K562 (cell line): ENCODE measurements around the gene BMPER. TPM values are rescaled to one million over a fixed set of nuclear protein-coding genes. Genes with fewer than 3 reads are reported as not detected.

Experiments
- ATAC-seq: fragments of 200-7000 bp; cut with Tn5 transposase; 3 replicates; pipeline ENCODE4 v1.9.1; 2020; ENCODE audit warnings: moderate library complexity
- BruUV-seq: library from RNA; stranded (reverse); fragments of 400-500 nt; replicated peaks from 2 replicates; lab custom pipeline; 2021; lab: Mats Ljungman, UMichigan
- CTCF ChIA-PET: fragments of 300-600 bp; formaldehyde crosslinking; extraction: SDS; loops from one replicate; lab custom pipeline; 2021; ENCODE audit warnings: low intra/inter-chr PET ratio; lab: Yijun Ruan, JAX
- POLR2A ChIA-PET: fragments of 300-600, 350-650 bp; sonication (Branson Sonifier 250); formaldehyde crosslinking; extraction: SDS; loops from one replicate; lab custom pipeline; 2021; ENCODE audit warnings: antibody characterized with exemption, inconsistent platforms; lab: Yijun Ruan, JAX
- DNase-seq, 4 experiments: peaks; one replicate each; pipeline versions ENCODE4 v3.0.0 to v3.0.0-alpha.2; 2011 to 2018; ENCODE audit warnings: low spot score in 3 of 4, mixed read lengths in 3 of 4; ENCODE audit errors: extremely low read depth in 1 of 4
- FAIRE-seq: peaks from 2 replicates; lab custom pipeline; 2011; peaks lifted over from hg19 to GRCh38; lab: Jason Lieb, UNC
- H2AFZ ChIP-seq: 2 replicates; pipeline ENCODE4 v1.6.0; 2011; ENCODE audit warnings: low read depth, low read length, control low read depth, inconsistent platforms
- H3K27ac ChIP-seq: fragments of 200-600 bp; 3 replicates; pipeline ENCODE4 v1.8.0; 2011; ENCODE audit warnings: low read depth, mild to moderate bottlenecking, control low read depth, inconsistent platforms, low read length, moderate library complexity, mixed read lengths; ENCODE audit errors: extremely low read depth
- H3K27me3 ChIP-seq, 2 experiments: fragments of 300-600 bp in 1 of 2; 2 replicates in 1 of 2; 3 replicates in 1 of 2; pipeline versions ENCODE4 v1.6.0 to v1.8.0; 2011; ENCODE audit warnings: inconsistent platforms in 2 of 2, low read length in 2 of 2, mild to moderate bottlenecking in 1 of 2, mixed read lengths in 1 of 2, moderate library complexity in 1 of 2; ENCODE audit not compliant: control insufficient read depth in 2 of 2, insufficient read depth in 2 of 2
- H3K36me3 ChIP-seq: fragments of 300-600 bp; 3 replicates; pipeline ENCODE4 v1.8.0; 2011; ENCODE audit warnings: mild to moderate bottlenecking, low read length, inconsistent platforms; ENCODE audit not compliant: control insufficient read depth, insufficient read depth
- H3K4me1 ChIP-seq, 2 experiments: fragments of 200-600 bp in 1 of 2; replicated peaks in 1 of 2; 2 replicates in 1 of 2; 3 replicates in 1 of 2; pipeline versions ENCODE4 v1.5.1 to v1.8.0; 2011; ENCODE audit warnings: inconsistent platforms in 2 of 2, low read length in 2 of 2, mild to moderate bottlenecking in 1 of 2, mixed read lengths in 1 of 2, moderate library complexity in 1 of 2; ENCODE audit not compliant: control insufficient read depth in 2 of 2, insufficient read depth in 2 of 2
- H3K4me2 ChIP-seq: 2 replicates; pipeline ENCODE4 v1.6.1; 2011; ENCODE audit warnings: low read length, control low read depth, inconsistent platforms, mixed read lengths; ENCODE audit not compliant: insufficient read depth
- H3K4me3 ChIP-seq: fragments of 200-600 bp; sonication (generic), shearing (Covaris generic); 2 replicates; pipeline ENCODE4 v1.5.1; 2016; ENCODE audit warnings: control low read depth, inconsistent platforms
- H3K79me2 ChIP-seq: fragments of 200-600 bp; 3 replicates; pipeline ENCODE4 v1.8.0; 2011; ENCODE audit warnings: low read length, inconsistent platforms; ENCODE audit not compliant: control insufficient read depth, insufficient read depth
- H3K9ac ChIP-seq, 2 experiments: 2 replicates each; pipeline versions ENCODE4 v1.6.0 to v1.6.1; 2011; ENCODE audit warnings: low read depth in 2 of 2, low read length in 2 of 2, control low read depth in 1 of 2, inconsistent platforms in 1 of 2, mild to moderate bottlenecking in 1 of 2, mixed read lengths in 1 of 2; ENCODE audit not compliant: insufficient read depth in 1 of 2
- H3K9me1 ChIP-seq: one replicate; pipeline ENCODE4 v1.6.0; 2011; ENCODE audit warnings: inconsistent platforms, mild to moderate bottlenecking, low read length, moderate library complexity; ENCODE audit not compliant: control insufficient read depth, insufficient read depth
- H3K9me3 ChIP-seq: replicated peaks from 2 replicates; pipeline ENCODE4 v1.5.1; 2011; ENCODE audit warnings: low read depth, low read length, inconsistent platforms; ENCODE audit not compliant: control insufficient read depth, insufficient read depth
- H4K20me1 ChIP-seq: replicated peaks from 2 replicates; pipeline ENCODE4 v1.6.1; 2011; ENCODE audit warnings: low read length, inconsistent platforms, mixed read lengths; ENCODE audit not compliant: control insufficient read depth, insufficient read depth
- ASH1L ChIP-seq: fragments of 450-650 bp; IDR thresholded peaks from 2 replicates; pipeline ENCODE4 v1.6.1; 2018; ENCODE audit warnings: borderline replicate concordance, mild to moderate bottlenecking, low read depth; ENCODE audit not compliant: partially characterized antibody
- ATF6 ChIP-seq: sonication (generic); formaldehyde crosslinking; IDR thresholded peaks from 2 replicates; pipeline ENCODE4 v1.4.0; 2020; ENCODE audit warnings: mild to moderate bottlenecking, missing genetic modification reagents
- CC2D1A ChIP-seq: fragments of 450-650 bp; IDR thresholded peaks from 2 replicates; pipeline ENCODE4 v1.6.1; 2017; ENCODE audit warnings: mild to moderate bottlenecking
- CEBPB ChIP-seq: fragments of 450-650 bp; IDR thresholded peaks from 2 replicates; pipeline ENCODE4 v1.6.1; 2016; ENCODE audit warnings: missing genetic modification characterization, missing compliant biosample characterization
- CREB1 ChIP-seq, 2 experiments: sonication (generic) in 1 of 2; formaldehyde crosslinking in 1 of 2; IDR thresholded peaks; 2 replicates each; pipeline versions ENCODE4 v1.6.1 to v1.8.0; 2012 to 2022; ENCODE audit warnings: inconsistent platforms in 1 of 2, mild to moderate bottlenecking in 1 of 2, missing genetic modification reagents in 1 of 2, moderate library complexity in 1 of 2
- GABPA ChIP-seq: fragments of 200-800 bp; sonication (Bioruptor generic); conservative IDR thresholded peaks from 2 replicates; pipeline ENCODE4 v1.6.1; 2016; ENCODE audit warnings: low read depth, missing genetic modification characterization, missing compliant biosample characterization
- HDAC6 ChIP-seq: IDR thresholded peaks from 2 replicates; pipeline ENCODE4 v1.6.1; 2012; ENCODE audit warnings: low read depth, mild to moderate bottlenecking, control low read depth, inconsistent platforms, low read length, moderate library complexity
- MCM7 ChIP-seq, 2 experiments: fragments of 450-650 bp; IDR thresholded peaks; 2 replicates each; pipeline ENCODE4 v1.6.1; 2016 to 2018
- MITF ChIP-seq: IDR thresholded peaks from 2 replicates; pipeline ENCODE4 v1.6.1; 2014; ENCODE audit warnings: antibody characterized with exemption
- NCOR1 ChIP-seq: fragments of 450-650 bp; IDR thresholded peaks from 2 replicates; pipeline ENCODE4 v1.6.1; 2016; ENCODE audit warnings: mild to moderate bottlenecking, moderate library complexity
- PHB2 ChIP-seq: fragments of 450-650 bp; IDR thresholded peaks from 2 replicates; pipeline ENCODE4 v1.6.1; 2017; ENCODE audit warnings: low read depth
- POLR2A ChIP-seq: fragments of 450-650 bp; conservative IDR thresholded peaks from 2 replicates; pipeline ENCODE4 v1.6.1; 2016
- POLR2AphosphoS2 ChIP-seq: IDR thresholded peaks from 2 replicates; pipeline ENCODE4 v1.6.1; 2012; ENCODE audit warnings: low read length, improper control_type of control experiment
- SIN3A ChIP-seq, 2 experiments: fragments of 150-350 bp in 1 of 2; IDR thresholded peaks; 2 replicates each; pipeline ENCODE4 v1.6.1; 2011 to 2016; ENCODE audit warnings: borderline replicate concordance in 2 of 2, low read depth in 2 of 2, low read length in 2 of 2, mild to moderate bottlenecking in 2 of 2, moderate library complexity in 2 of 2; ENCODE audit not compliant: control insufficient read depth in 1 of 2
- SPI1 ChIP-seq: IDR thresholded peaks from 2 replicates; pipeline ENCODE4 v1.6.1; 2011; ENCODE audit warnings: low read depth, low read length, control low read depth, borderline replicate concordance
- ZKSCAN1 ChIP-seq: fragments of 150-350 bp; IDR thresholded peaks from 2 replicates; pipeline ENCODE4 v1.6.1; 2016; ENCODE audit warnings: low read depth, low read length
- ZNF165 ChIP-seq: fragments of 250-450 bp; sonication (Bioruptor Pico); IDR thresholded peaks from 2 replicates; pipeline ENCODE4 v1.4.0; 2020; ENCODE audit warnings: borderline replicate concordance
- ZNF263 ChIP-seq: sonication (generic); formaldehyde crosslinking; IDR thresholded peaks from 2 replicates; pipeline ENCODE4 v1.8.0; 2022; ENCODE audit warnings: mild to moderate bottlenecking, missing genetic modification reagents, borderline replicate concordance
- ZNF655 ChIP-seq: fragments of 250-450 bp; sonication (Bioruptor Pico); IDR thresholded peaks from 2 replicates; pipeline ENCODE4 v1.5.0; 2021
- ZNF75A ChIP-seq: fragments of 450-650 bp; formaldehyde crosslinking; IDR thresholded peaks from 2 replicates; pipeline ENCODE4 v1.4.0; 2020; ENCODE audit warnings: mild to moderate bottlenecking
- WGBS: fragments of 100-300 bp; shearing (Covaris generic); methylation state at CpG from one replicate; pipeline ENCODE4 v1.1.6; 2016; ENCODE audit warnings: low coverage, mixed read lengths; ENCODE audit not compliant: insufficient coverage; ENCODE audit errors: missing lambda C conversion rate; 5-methylcytosine and 5-hydroxymethylcytosine counted together
- in situ Hi-C: fragments of 300-500 bp; cut with MboI; formaldehyde crosslinking; loops from 4 replicates; pipeline ENCODE4 v1.15.0; 2018; ENCODE audit warnings: inconsistent platforms, mixed read lengths
- intact Hi-C: fragments of 100-400 bp; cut with micrococcal nuclease; formaldehyde crosslinking; loops from 2 replicates; pipeline ENCODE4 v1.14.2; 2022
- polyA plus RNA-seq, 8 experiments: library from polyadenylated mRNA; depleted of rRNA in 4 of 8; stranded (reverse) in 5 of 8; unstranded in 3 of 8; fragments of >200 nt; fragmentation: Nextera tagmentation in 2 of 8; fragmentation: Illumina TruSeq in 1 of 8; extraction: Ambion mirVana in 2 of 8; extraction: Trizol in 1 of 8; gene quantifications; 2 replicates each; pipeline versions ENCODE4 v1.2.1 to v1.2.3, GENCODE V29; 2011 to 2014; ENCODE audit warnings: inconsistent platforms in 1 of 8, missing spikeins in 1 of 8
- total RNA-seq, 7 experiments: library from RNA; depleted of rRNA in 6 of 7; stranded (reverse); fragments of >200 nt in 6 of 7; fragmentation: Illumina TruSeq in 2 of 7; extraction: Trizol in 2 of 7; gene quantifications; 2 replicates each; pipeline versions ENCODE4 v1.2.1 to v1.2.3, GENCODE V29; 2011 to 2021; ENCODE audit warnings: low replicate concordance in 1 of 7

BMPER gene
- total and polyA plus RNA-seq, 9 of the 15 experiments (the other 6 are each of a cell fraction or from before 2014, with no cell fraction given), result not detected

- TF ChIP-seq SIN3A (IDR thresholded peaks at IDR 0.05; ENCODE audit: borderline replicate concordance in 2 of 2, control insufficient read depth in 1 of 2, low read depth in 2 of 2, low read length in 2 of 2) (no peak), POLR2A (no peak)
- TF ChIP-seq, all 486 proteins: peak for 0
Observed at GRCh38 chr7:33909755-33910154, 4.4 kb downstream of the BMPER start (continued).

- Histone ChIP-seq H3K27me3 (no peaks in the 10 kb centered on the region; a peak in 1 of 5 replicates), H3K36me3 (no peaks in the 10 kb centered on the region), H3K9me1 (no peaks in the 10 kb centered on the region), H3K27ac (no peak overlapping the region), H4K20me1 (no peaks in the 10 kb centered on the region), H3K79me2 (no peaks in the 10 kb centered on the region), H3K4me1 (no peaks in the 10 kb centered on the region), H3K9me3 (no peaks in the 10 kb centered on the region), H3K4me3 (no peak overlapping the region), H3K4me2 (no peak overlapping the region), H3K9ac (no peak overlapping the region), H2AFZ (no peak overlapping the region)
- 0% methylated on average over 2 of the region's 2 CpGs for WGBS
- no peak for DNase-seq
- FAIRE-seq, result no peak
- BruUV-seq, result no TSS peak
- intact Hi-C loops, result no loop called here
- in situ Hi-C loops, result no loop called here
- no peak for ATAC-seq
- CTCF ChIA-PET, result no interaction called here
- POLR2A ChIA-PET, result interaction anchor here (1.0 kb wide), 1 partner anchor 11 kb away, joined by 3 read pairs; no protein-coding TSS in a partner anchor
- no peak for TF ChIP-seq CREB1 (IDR thresholded peaks at IDR 0.05)
- TF ChIP-seq CREB1 (CRISPR knock-in tag; IDR thresholded peaks at IDR 0.05), result no peak
- no peak for TF ChIP-seq POLR2AphosphoS2
- no peak for TF ChIP-seq MCM7 (IDR thresholded peaks at IDR 0.05)
- TF ChIP-seq PHB2, result no peak
- TF ChIP-seq ZNF165, result no peak
- no peak for TF ChIP-seq CC2D1A
- TF ChIP-seq ATF6 (CRISPR knock-in tag), result no peak
- TF ChIP-seq ASH1L, result no peak
- no peak for TF ChIP-seq CEBPB (tag)
- no peak for TF ChIP-seq HDAC6
- TF ChIP-seq ZNF75A (CRISPR knock-in tag), result no peak
- TF ChIP-seq ZNF263, result no peak
- no peak for TF ChIP-seq GABPA (tag)
- no peak for TF ChIP-seq ZKSCAN1
- TF ChIP-seq MITF, result no peak
- no peak for TF ChIP-seq NCOR1
- TF ChIP-seq ZNF655 (CRISPR knock-in tag), result no peak
- TF ChIP-seq SPI1, result no peak
Observed at GRCh38 chr7:33910756-33911155, 5.4 kb downstream of the BMPER start.
